CD4-positive, alpha-beta memory T cell (primary cell): Measurements from ENCODE around the gene OBSL1. TPM values are rescaled to one million over a fixed set of nuclear protein-coding genes. Genes with fewer than 3 reads are reported as not detected.

ENCODE experiments used
- CTCF ChIA-PET: fragments of 350-600 bp; sonication (Branson Sonifier 250); formaldehyde crosslinking; loops from one replicate; lab custom pipeline; 2021; ENCODE audit warnings: inconsistent platforms; ENCODE audit not compliant: partially characterized antibody; lab: Charles Lee
- POLR2A ChIA-PET: fragments of 350-600 bp; sonication (Branson Sonifier 250); formaldehyde crosslinking; loops from one replicate; lab custom pipeline; 2021; ENCODE audit not compliant: partially characterized antibody; lab: Charles Lee
- DNase-seq, 5 donors: peaks; one replicate each; pipeline versions ENCODE4 v3.0.0 to v3.0.0-alpha.2; 2020 to 2022; ENCODE audit warnings: mixed read lengths in 1 of 5
- H3K27ac ChIP-seq: one replicate; pipeline ENCODE4 v1.7.0; 2013; ENCODE audit warnings: low read depth, low read length
- H3K27me3 ChIP-seq: 2 replicates; pipeline ENCODE4 v1.7.0; 2013; ENCODE audit warnings: mild to moderate bottlenecking, low read length, moderate library complexity; ENCODE audit not compliant: insufficient read depth
- H3K36me3 ChIP-seq: 2 replicates; pipeline ENCODE4 v1.7.0; 2013; ENCODE audit warnings: mild to moderate bottlenecking, low read length, moderate library complexity; ENCODE audit not compliant: insufficient read depth
- H3K4me1 ChIP-seq: 2 replicates; pipeline ENCODE4 v1.7.0; 2013; ENCODE audit warnings: mild to moderate bottlenecking, low read length, moderate library complexity; ENCODE audit not compliant: insufficient read depth
- H3K4me3 ChIP-seq, 2 donors: one replicate each; pipeline ENCODE4 v1.7.0; 2013; ENCODE audit warnings: low read length in 2 of 2, mild to moderate bottlenecking in 1 of 2
- H3K9me3 ChIP-seq, 2 donors: one replicate each; pipeline ENCODE4 v1.7.0; 2013; ENCODE audit warnings: low read length in 2 of 2, control low read depth in 1 of 2; ENCODE audit not compliant: control insufficient read depth in 1 of 2
- H3K27ac Mint-ChIP-seq, 7 donors: one replicate each; pipeline ENCODE4 v1.8.0; 2020 to 2021; ENCODE audit warnings: mixed read lengths in 7 of 7, mild to moderate bottlenecking in 6 of 7, inconsistent platforms in 3 of 7, moderate library complexity in 3 of 7
- H3K27me3 Mint-ChIP-seq, 2 donors: one replicate each; pipeline ENCODE4 v1.8.0; 2020 to 2021; ENCODE audit warnings: mixed read lengths in 2 of 2
- H3K36me3 Mint-ChIP-seq, 2 donors: one replicate each; pipeline ENCODE4 v1.8.0; 2020 to 2021; ENCODE audit warnings: mixed read lengths in 2 of 2, inconsistent platforms in 1 of 2, mild to moderate bottlenecking in 1 of 2
- H3K4me1 Mint-ChIP-seq, 4 donors: one replicate each; pipeline ENCODE4 v1.8.0; 2020 to 2021; ENCODE audit warnings: mixed read lengths in 4 of 4, mild to moderate bottlenecking in 1 of 4
- H3K4me3 Mint-ChIP-seq, 8 donors: one replicate each; pipeline ENCODE4 v1.8.0; 2020 to 2021; ENCODE audit warnings: mixed read lengths in 8 of 8, mild to moderate bottlenecking in 7 of 8, moderate library complexity in 6 of 8, inconsistent platforms in 3 of 8
- H3K9me3 Mint-ChIP-seq, 8 donors: one replicate each; pipeline ENCODE4 v1.8.0; 2020 to 2021; ENCODE audit warnings: mixed read lengths in 8 of 8, mild to moderate bottlenecking in 5 of 8, inconsistent platforms in 3 of 8, moderate library complexity in 1 of 8
- intact Hi-C: fragments of 100-400 bp; cut with micrococcal nuclease; formaldehyde crosslinking; loops from one replicate; pipeline ENCODE4 v1.15.1; 2023
- polyA plus RNA-seq, 2 donors: library from polyadenylated mRNA; unstranded; fragments of 300-500 nt; fragmentation: Illumina TruSeq; gene quantifications; one replicate each; pipeline ENCODE4 v1.2.3, GENCODE V29; 2021
- total RNA-seq, 2 experiments: library from RNA; stranded (reverse); gene quantifications; one replicate each; pipeline ENCODE4 v1.2.3, GENCODE V29; 2021

Gene OBSL1
- total and polyA plus RNA-seq, 4 experiments from 2014 or later = 0.09 TPM; not detected in 3

DNA sequence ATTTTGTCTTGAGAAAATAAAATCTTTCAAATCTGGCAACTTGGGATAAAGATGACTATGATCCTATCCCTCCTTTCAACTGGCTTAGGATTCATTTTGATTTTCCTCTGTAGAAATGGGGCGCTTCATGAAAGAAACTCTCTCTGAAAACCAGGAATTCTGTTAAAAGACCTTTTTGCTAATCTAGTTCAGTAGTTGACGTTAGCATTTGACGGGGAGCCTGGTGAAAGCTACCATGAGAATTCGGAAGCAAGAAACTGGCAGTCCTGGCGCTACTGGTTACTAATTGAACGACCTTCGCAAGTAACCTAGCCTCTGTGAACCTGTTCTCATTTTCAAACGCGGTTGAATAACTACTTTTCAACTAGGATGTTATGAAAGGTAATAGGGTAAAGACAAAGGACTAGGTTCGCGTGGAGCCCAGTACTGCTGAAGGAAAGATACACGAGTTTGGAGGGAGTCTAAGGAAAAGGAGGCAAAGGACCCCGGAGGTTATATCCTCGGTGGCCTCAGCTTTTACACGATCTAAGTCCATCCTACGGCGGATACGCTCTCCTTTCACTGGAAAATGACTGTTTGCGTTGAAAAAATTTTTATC, 25.7 kb upstream of the OBSL1 start:
- H3K27ac Mint-ChIP-seq = peak overlapping the region; percentile 90 to 99 (median 97)
- DNase-seq = no peak
- H3K4me3 ChIP-seq = peak overlapping the region; percentile 62 to 100
- no peaks in the 10 kb centered on the region for H3K27me3 ChIP-seq
- peaks cover 13 to 15% of the 10 kb centered on the region in 2 donors for H3K36me3 Mint-ChIP-seq
- H3K9me3 ChIP-seq = no peaks in the 10 kb centered on the region
- peaks cover 6% of the 10 kb centered on the region for H3K36me3 ChIP-seq
- CTCF ChIA-PET = interaction anchor here (1.2 to 1.8 kb wide), 7 partner anchors 18 to 100 kb away, joined by 3 to 16 read pairs (median 3); partner anchors contain the start of gene TMEM198
- H3K27me3 Mint-ChIP-seq = peaks cover 4 to 7% of the 10 kb centered on the region in 2 donors
- intact Hi-C loops = loop anchor here (1.0 to 5.0 kb wide), 5 partner anchors 44 to 1975 kb away; partner anchors contain the start of genes CHPF and EPHA4
- POLR2A ChIA-PET = interaction anchor here (0.7 to 2.0 kb wide), 10 partner anchors 26 to 925 kb away, joined by 3 to 15 read pairs (median 6); partner anchors contain the start of genes CHPF, DNAJB2, DNPEP and GMPPA
- H3K4me1 ChIP-seq = peaks cover 14% of the 10 kb centered on the region
- H3K4me1 Mint-ChIP-seq = peaks cover 10 to 24% (median 17%) of the 10 kb centered on the region in 4 donors
- H3K27ac ChIP-seq = peak overlapping the region; percentile 72
- H3K9me3 Mint-ChIP-seq = no peaks in the 10 kb centered on the region
- H3K4me3 Mint-ChIP-seq = peak overlapping the region; percentile 90 to 97 (median 96)

DNA sequence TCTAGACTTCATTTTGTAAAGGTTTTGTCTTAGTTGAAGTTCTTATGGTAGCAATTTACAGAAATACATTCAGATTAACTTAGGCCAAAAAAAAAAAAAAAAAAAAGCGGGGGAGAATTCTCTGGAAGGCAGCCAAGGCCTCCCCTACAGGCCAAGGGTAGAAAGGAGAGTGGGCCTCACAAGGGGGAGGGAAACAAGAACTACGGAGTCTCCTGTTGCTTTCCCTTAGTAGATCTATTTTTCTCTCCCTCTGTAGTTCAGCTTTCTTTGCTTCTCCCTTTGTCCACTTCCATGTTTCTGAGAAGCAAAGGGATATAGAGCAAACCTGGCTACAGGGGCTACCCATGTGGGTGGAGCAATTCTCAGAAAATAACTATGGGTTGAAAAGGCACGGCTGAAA, 23.9 kb upstream of the OBSL1 start:
- intact Hi-C loops = loop anchor here (5.0 kb wide), 1 partner anchor 1977 kb away; the partner anchor contains the start of gene EPHA4
- Histone ChIP-seq H3K4me1 (peaks cover 14% of the 10 kb centered on the region), H3K27me3 (no peaks in the 10 kb centered on the region), H3K27ac (no peak overlapping the region), H3K36me3 (no peaks in the 10 kb centered on the region), H3K4me3 (no peak overlapping the region), H3K9me3 (no peaks in the 10 kb centered on the region)
- Mint-ChIP-seq H3K27ac (no peak overlapping the region), H3K36me3 (peaks cover 0 to 6% of the 10 kb centered on the region in 2 donors), H3K9me3 (no peaks in the 10 kb centered on the region), H3K27me3 (peaks cover 4 to 7% of the 10 kb centered on the region in 2 donors), H3K4me1 (peaks cover 10 to 21% (median 16%) of the 10 kb centered on the region in 4 donors), H3K4me3 (peak overlapping the region in 1 of 8 donors; percentile 46)
- no peak for DNase-seq
- ChIA-PET POLR2A (no interaction called here), CTCF (no interaction called here)

GRCh38 chr2:219593154-219593553, 21.8 kb upstream of the OBSL1 start:
- no peaks in the 10 kb centered on the region for H3K9me3 ChIP-seq
- peaks cover 7% of the 10 kb centered on the region for H3K4me1 ChIP-seq
- Mint-ChIP-seq H3K36me3 (peaks cover 0 to 6% of the 10 kb centered on the region in 2 donors), H3K4me1 (peaks cover 2 to 14% (median 5%) of the 10 kb centered on the region in 4 donors), H3K27ac (no peak overlapping the region), H3K4me3 (no peak overlapping the region), H3K27me3 (peaks cover 9 to 10% of the 10 kb centered on the region in 2 donors), H3K9me3 (no peaks in the 10 kb centered on the region)
- no peak overlapping the region for H3K27ac ChIP-seq
- POLR2A ChIA-PET = no interaction called here
- intact Hi-C loops = no loop called here
- H3K4me3 ChIP-seq = no peak overlapping the region
- H3K27me3 ChIP-seq = no peaks in the 10 kb centered on the region
- no peak for DNase-seq
- CTCF ChIA-PET = interaction anchor here (1.6 kb wide), 1 partner anchor 49 kb away, joined by 5 read pairs; no protein-coding TSS in a partner anchor
- no peaks in the 10 kb centered on the region for H3K36me3 ChIP-seq

GRCh38 chr2:219592736-219593135, 21.4 kb upstream of the OBSL1 start:
- Histone ChIP-seq H3K27me3 (no peaks in the 10 kb centered on the region), H3K27ac (no peak overlapping the region), H3K4me3 (no peak overlapping the region), H3K36me3 (no peaks in the 10 kb centered on the region), H3K4me1 (peaks cover 5% of the 10 kb centered on the region), H3K9me3 (no peaks in the 10 kb centered on the region)
- DNase-seq = no peak
- H3K4me3 Mint-ChIP-seq = no peak overlapping the region
- H3K27me3 Mint-ChIP-seq = peaks cover 9 to 10% of the 10 kb centered on the region in 2 donors
- peaks cover 0 to 4% of the 10 kb centered on the region in 2 donors for H3K36me3 Mint-ChIP-seq
- no peaks in the 10 kb centered on the region for H3K9me3 Mint-ChIP-seq
- ChIA-PET POLR2A (no interaction called here), CTCF (interaction anchor here (1.3 to 1.6 kb wide), 2 partner anchors 50 to 52 kb away, joined by 4 to 5 read pairs; no protein-coding TSS in a partner anchor)
- no peak overlapping the region for H3K27ac Mint-ChIP-seq
- intact Hi-C loops = no loop called here
- peaks cover 0 to 9% (median 2%) of the 10 kb centered on the region in 4 donors for H3K4me1 Mint-ChIP-seq

GRCh38 chr2:219591091-219591490, 19.8 kb upstream of the OBSL1 start:
- intact Hi-C loops = no loop called here
- POLR2A ChIA-PET = no interaction called here
- Mint-ChIP-seq H3K4me3 (no peak overlapping the region), H3K36me3 (no peaks in the 10 kb centered on the region), H3K9me3 (no peaks in the 10 kb centered on the region), H3K27me3 (peaks cover 9 to 13% of the 10 kb centered on the region in 2 donors), H3K27ac (no peak overlapping the region), H3K4me1 (peaks cover 0 to 1% (median 0%) of the 10 kb centered on the region in 4 donors)
- no peaks in the 10 kb centered on the region for H3K9me3 ChIP-seq
- H3K4me1 ChIP-seq = no peaks in the 10 kb centered on the region
- no peaks in the 10 kb centered on the region for H3K27me3 ChIP-seq
- H3K4me3 ChIP-seq = no peak overlapping the region
- no peaks in the 10 kb centered on the region for H3K36me3 ChIP-seq
- DNase-seq = no peak
- H3K27ac ChIP-seq = no peak overlapping the region
- CTCF ChIA-PET = no interaction called here

- Mint-ChIP-seq H3K4me3 (no peak overlapping the region), H3K36me3 (no peaks in the 10 kb centered on the region), H3K9me3 (no peaks in the 10 kb centered on the region), H3K27ac (no peak overlapping the region), H3K4me1 (peaks cover 0 to 2% (median 0%) of the 10 kb centered on the region in 4 donors), H3K27me3 (peaks cover 15 to 18% of the 10 kb centered on the region in 2 donors)
- Histone ChIP-seq H3K27me3 (no peaks in the 10 kb centered on the region), H3K4me3 (no peak overlapping the region), H3K27ac (no peak overlapping the region), H3K9me3 (no peaks in the 10 kb centered on the region), H3K36me3 (no peaks in the 10 kb centered on the region), H3K4me1 (no peaks in the 10 kb centered on the region)
- intact Hi-C loops = no loop called here
- no peak for DNase-seq
- ChIA-PET POLR2A (no interaction called here), CTCF (interaction anchor here (1.2 kb wide), 1 partner anchor 83 kb away, joined by 4 read pairs; the partner anchor contains the start of gene GMPPA)
Observed at GRCh38 chr2:219581346-219581745, 10.0 kb upstream of the OBSL1 start.

- no peaks in the 10 kb centered on the region for H3K4me1 ChIP-seq
- H3K4me3 ChIP-seq = no peak overlapping the region
- Mint-ChIP-seq H3K4me3 (no peak overlapping the region), H3K27ac (no peak overlapping the region), H3K9me3 (no peaks in the 10 kb centered on the region), H3K36me3 (no peaks in the 10 kb centered on the region), H3K27me3 (peaks cover 18 to 22% of the 10 kb centered on the region in 2 donors), H3K4me1 (no peaks in the 10 kb centered on the region)
- H3K9me3 ChIP-seq = no peaks in the 10 kb centered on the region
- no peaks in the 10 kb centered on the region for H3K36me3 ChIP-seq
- intact Hi-C loops = no loop called here
- H3K27ac ChIP-seq = no peak overlapping the region
- H3K27me3 ChIP-seq = no peaks in the 10 kb centered on the region
- ChIA-PET POLR2A (no interaction called here), CTCF (interaction anchor here (1.2 kb wide), 1 partner anchor 17 kb away, joined by 4 read pairs; no protein-coding TSS in a partner anchor)
- DNase-seq = no peak
Observed at GRCh38 chr2:219578811-219579613, 7.7 kb upstream of the OBSL1 start.
